HEK293 (cell line): ENCODE results near the gene OBSCN.

Experiments used
- CTCF ChIA-PET: fragments of 350-600 bp; formaldehyde crosslinking; extraction: SDS; loops from one replicate; lab custom pipeline; 2021; ENCODE audit warnings: antibody characterized with exemption; lab: Yijun Ruan, JAX
- POLR2A ChIA-PET: fragments of 300-600 bp; formaldehyde crosslinking; extraction: SDS; loops from one replicate; lab custom pipeline; 2020; ENCODE audit warnings: antibody characterized with exemption, inconsistent platforms; lab: Yijun Ruan, JAX
- H3K27ac ChIP-seq: fragments of 200-500 bp; sonication (Bioruptor generic); 2 replicates; pipeline ENCODE4 v1.5.1; 2014; ENCODE audit warnings: low read depth, low read length, control low read depth, inconsistent platforms; ENCODE audit errors: extremely low read depth
- H3K36me3 ChIP-seq, 2 experiments: fragments of 200-500 bp in 1 of 2; sonication (Bioruptor generic) in 1 of 2; 1 replicate in 1 of 2; 2 replicates in 1 of 2; pipeline ENCODE4 v1.5.1; 2014 to 2017; ENCODE audit warnings: inconsistent platforms in 2 of 2, low read length in 2 of 2; ENCODE audit not compliant: control insufficient read depth in 2 of 2, insufficient read depth in 1 of 2
- H3K4me1 ChIP-seq: fragments of 200-500 bp; sonication (Bioruptor generic); 2 replicates; pipeline ENCODE4 v1.5.1; 2014; ENCODE audit warnings: mild to moderate bottlenecking, low read length, inconsistent platforms; ENCODE audit not compliant: control insufficient read depth, insufficient read depth
- H3K4me3 ChIP-seq: 2 replicates; pipeline ENCODE4 v1.5.1; 2011; ENCODE audit warnings: low read depth, mild to moderate bottlenecking, control low read depth, low read length, moderate library complexity
- H3K9me3 ChIP-seq: fragments of 200-500 bp; sonication (Bioruptor generic); 2 replicates; pipeline ENCODE4 v1.5.1; 2014; ENCODE audit warnings: low read depth, low read length, inconsistent platforms; ENCODE audit not compliant: control insufficient read depth, insufficient read depth
- GLI4 ChIP-seq: fragments of 450-650 bp; formaldehyde crosslinking; IDR thresholded peaks from 2 replicates; pipeline ENCODE4 v1.5.1; 2016; ENCODE audit warnings: missing biosample characterization, missing genetic modification characterization
- GLIS2 ChIP-seq: fragments of 450-650 bp; formaldehyde crosslinking; IDR thresholded peaks from 2 replicates; pipeline ENCODE4 v1.5.1; 2016; ENCODE audit warnings: missing biosample characterization, missing genetic modification characterization
- HOXA7 ChIP-seq: sonication (generic); formaldehyde crosslinking; IDR thresholded peaks from 2 replicates; pipeline ENCODE4 v1.8.1; 2022; ENCODE audit warnings: missing genetic modification reagents, borderline replicate concordance
- KLF8 ChIP-seq: fragments of 450-650 bp; formaldehyde crosslinking; IDR thresholded peaks from 2 replicates; pipeline ENCODE4 v1.5.1; 2016; ENCODE audit warnings: missing biosample characterization, missing genetic modification characterization
- MYNN ChIP-seq: fragments of 450-650 bp; formaldehyde crosslinking; IDR thresholded peaks from 2 replicates; pipeline ENCODE4 v1.5.1; 2016; ENCODE audit warnings: missing biosample characterization, missing genetic modification characterization, borderline replicate concordance
- PRDM2 ChIP-seq: fragments of 450-650 bp; formaldehyde crosslinking; IDR thresholded peaks from 2 replicates; pipeline ENCODE4 v1.5.1; 2016; ENCODE audit warnings: missing biosample characterization, missing genetic modification characterization, borderline replicate concordance
- SP3 ChIP-seq: fragments of 450-650 bp; formaldehyde crosslinking; IDR thresholded peaks from 2 replicates; pipeline ENCODE4 v1.5.1; 2016; ENCODE audit warnings: missing biosample characterization, missing genetic modification characterization
- ZBTB20 ChIP-seq: fragments of 450-650 bp; formaldehyde crosslinking; IDR thresholded peaks from 2 replicates; pipeline ENCODE4 v1.5.1; 2016; ENCODE audit warnings: missing biosample characterization, missing genetic modification characterization
- ZBTB8A ChIP-seq: fragments of 450-650 bp; formaldehyde crosslinking; IDR thresholded peaks from 2 replicates; pipeline ENCODE4 v1.5.1; 2016; ENCODE audit warnings: missing biosample characterization, missing genetic modification characterization
- ZNF157 ChIP-seq: fragments of 450-650 bp; formaldehyde crosslinking; IDR thresholded peaks from 2 replicates; pipeline ENCODE4 v1.5.1; 2016; ENCODE audit warnings: missing biosample characterization, missing genetic modification characterization
- ZNF184 ChIP-seq: fragments of 450-650 bp; IDR thresholded peaks from 2 replicates; pipeline ENCODE4 v1.5.1; 2018; ENCODE audit warnings: missing biosample characterization, mild to moderate bottlenecking, missing genetic modification characterization
- ZNF335 ChIP-seq: fragments of 450-650 bp; formaldehyde crosslinking; conservative IDR thresholded peaks from 2 replicates; pipeline ENCODE4 v1.5.1; 2016; ENCODE audit warnings: missing biosample characterization, missing genetic modification characterization
- ZNF433 ChIP-seq: fragments of 450-650 bp; formaldehyde crosslinking; IDR thresholded peaks from 2 replicates; pipeline ENCODE4 v1.5.1; 2016; ENCODE audit warnings: missing biosample characterization, missing genetic modification characterization, low read depth
- ZNF571 ChIP-seq: fragments of 450-650 bp; formaldehyde crosslinking; IDR thresholded peaks from 2 replicates; pipeline ENCODE4 v1.5.0; 2017; ENCODE audit warnings: missing biosample characterization, missing genetic modification characterization
- ZNF658 ChIP-seq: fragments of 450-650 bp; formaldehyde crosslinking; IDR thresholded peaks from 2 replicates; pipeline ENCODE4; 2016; ENCODE audit warnings: missing biosample characterization, missing genetic modification characterization
- ZNF660 ChIP-seq: fragments of 450-650 bp; IDR thresholded peaks from 2 replicates; pipeline ENCODE4 v1.5.1; 2018; ENCODE audit warnings: missing biosample characterization, mild to moderate bottlenecking, missing genetic modification characterization
- ZNF76 ChIP-seq: fragments of 450-650 bp; formaldehyde crosslinking; IDR thresholded peaks from 2 replicates; pipeline ENCODE4; 2016; ENCODE audit warnings: low read depth, missing biosample characterization, missing genetic modification characterization, borderline replicate concordance
- ZNF843 ChIP-seq: fragments of 450-650 bp; formaldehyde crosslinking; IDR thresholded peaks from 2 replicates; pipeline ENCODE4 v1.5.1; 2016; ENCODE audit warnings: missing biosample characterization, missing genetic modification characterization
- ZSCAN23 ChIP-seq: fragments of 450-650 bp; formaldehyde crosslinking; IDR thresholded peaks from 2 replicates; pipeline ENCODE4 v1.5.1; 2016; ENCODE audit warnings: missing biosample characterization, missing genetic modification characterization
- TF ChIP-seq, protein P1 (sequence below): fragments of 450-650 bp; formaldehyde crosslinking; IDR thresholded peaks from 2 replicates; pipeline ENCODE4 v1.5.1; 2016; ENCODE audit warnings: missing biosample characterization, missing genetic modification characterization

Gene OBSCN

GRCh38 chr1:228336308-228337030, 128.6 kb downstream of the OBSCN start:
- TF ChIP-seq, protein P1, sequence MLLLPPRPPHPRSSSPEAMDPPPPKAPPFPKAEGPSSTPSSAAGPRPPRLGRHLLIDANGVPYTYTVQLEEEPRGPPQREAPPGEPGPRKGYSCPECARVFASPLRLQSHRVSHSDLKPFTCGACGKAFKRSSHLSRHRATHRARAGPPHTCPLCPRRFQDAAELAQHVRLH (tag by site-specific recombination), result no peak
- Histone ChIP-seq H3K27ac (no peak overlapping the region), H3K4me3 (no peak overlapping the region), H3K4me1 (no peaks in the 10 kb centered on the region), H3K36me3 (peaks cover 0 to 8% of the 10 kb centered on the region in 2 experiments; a peak in 1 of 3 replicates), H3K9me3 (no peaks in the 10 kb centered on the region)
- CTCF ChIA-PET, result interaction anchor here (0.6 kb wide), 1 partner anchor 133 kb away, joined by 3 read pairs; no protein-coding TSS in a partner anchor
- POLR2A ChIA-PET, result no interaction called here

DNA sequence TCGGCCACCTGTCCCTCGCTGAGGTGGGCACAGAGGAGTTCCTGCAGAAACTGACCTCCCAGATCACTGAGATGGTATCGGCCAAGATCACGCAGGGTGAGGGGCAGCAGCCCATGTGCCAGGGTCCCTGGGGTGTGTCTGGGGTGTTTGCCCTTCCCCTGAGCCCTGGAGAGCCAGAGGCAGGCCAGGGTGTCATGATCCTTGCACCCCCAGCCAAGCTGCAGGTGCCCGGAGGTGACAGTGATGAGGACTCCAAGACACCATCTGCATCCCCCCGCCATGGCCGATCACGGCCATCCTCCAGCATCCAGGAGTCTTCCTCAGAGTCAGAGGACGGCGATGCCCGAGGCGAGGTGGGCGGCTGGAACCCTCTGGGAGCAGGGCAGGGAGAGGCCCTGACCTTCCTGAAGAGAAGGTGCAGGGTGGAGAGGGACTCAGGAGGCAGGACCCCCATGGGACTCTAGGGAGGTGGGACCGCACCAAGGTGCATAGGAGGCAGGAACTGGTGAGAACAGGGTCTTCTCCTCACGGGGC, 129.3 kb downstream of the OBSCN start:
- no peak overlapping the region for H3K4me3 ChIP-seq
- H3K4me1 ChIP-seq, result no peaks in the 10 kb centered on the region
- ChIA-PET POLR2A (no interaction called here), CTCF (interaction anchor here (0.6 kb wide), 1 partner anchor 133 kb away, joined by 3 read pairs; no protein-coding TSS in a partner anchor)
- no peaks in the 10 kb centered on the region for H3K9me3 ChIP-seq
- H3K27ac ChIP-seq, result no peak overlapping the region
- TF ChIP-seq KLF8, result no peak
- H3K36me3 ChIP-seq, result peaks cover 0 to 8% of the 10 kb centered on the region in 2 experiments; a peak in 1 of 3 replicates

- Histone ChIP-seq H3K36me3 (peaks cover 0 to 8% of the 10 kb centered on the region in 2 experiments; a peak in 1 of 3 replicates), H3K27ac (no peak overlapping the region), H3K4me1 (no peaks in the 10 kb centered on the region), H3K9me3 (no peaks in the 10 kb centered on the region), H3K4me3 (no peak overlapping the region)
- CTCF ChIA-PET, result no interaction called here
- POLR2A ChIA-PET, result no interaction called here
- TF ChIP-seq MYNN (tag by site-specific recombination) (no peak), ZNF184 (tag by site-specific recombination) (no peak), ZBTB20 (tag by site-specific recombination) (no peak), ZNF843 (no peak), ZNF658 (tag by site-specific recombination) (no peak), SP3 (tag by site-specific recombination) (no peak), ZNF660 (tag by site-specific recombination) (no peak), HOXA7 (no peak), GLI4 (tag by site-specific recombination) (no peak), GLIS2 (tag by site-specific recombination) (no peak), ZSCAN23 (tag by site-specific recombination) (no peak), ZBTB8A (tag by site-specific recombination) (no peak), ZNF335 (tag by site-specific recombination) (no peak), ZNF157 (no peak), ZNF76 (tag by site-specific recombination) (no peak), ZNF433 (tag by site-specific recombination) (no peak), ZNF571 (tag by site-specific recombination) (no peak), PRDM2 (tag by site-specific recombination) (no peak)
These were observed 130.1 kb downstream of the OBSCN start for GRCh38 chr1:228337711-228338520.
